Body of pancreas (tissue), 4 donors: ENCODE data around the gene OSBPL5. TPM values are rescaled to one million over a fixed set of nuclear protein-coding genes. Genes with fewer than 3 reads are reported as not detected.

Experiments used
- ATAC-seq: fragments of 150-250 bp; one replicate; pipeline ENCODE4 v1.9.1; 2016
- DNase-seq, 4 donors: peaks; one replicate each; pipeline ENCODE4 v3.0.0-alpha.2; 2019
- H3K27ac ChIP-seq, 4 donors: fragments of 200-600 bp; sonication (generic); 1 replicate in 3 of 4; 2 replicates in 1 of 4; pipeline versions ENCODE4 v1.5.1 to v1.6.1; 2016 to 2019; ENCODE audit warnings: mild to moderate bottlenecking in 1 of 4, mixed read lengths in 1 of 4, moderate library complexity in 1 of 4
- H3K27me3 ChIP-seq, 2 donors: fragments of 200-600 bp; sonication (generic); one replicate each; pipeline ENCODE4 v1.6.0; 2016; ENCODE audit warnings: mild to moderate bottlenecking in 1 of 2
- H3K36me3 ChIP-seq, 2 donors: fragments of 200-600 bp; sonication (generic); replicated peaks in 1 of 2; 2 replicates each; pipeline ENCODE4 v1.5.1; 2016; ENCODE audit warnings: low read depth in 2 of 2; ENCODE audit not compliant: insufficient read depth in 1 of 2
- H3K4me1 ChIP-seq: fragments of 200-600 bp; sonication (generic); one replicate; pipeline ENCODE4 v1.6.0; 2016
- H3K4me3 ChIP-seq, 2 donors: fragments of 200-600 bp; sonication (generic); 1 replicate in 1 of 2; 2 replicates in 1 of 2; pipeline ENCODE4 v1.5.1; 2016 to 2019
- H3K9me3 ChIP-seq, 3 donors: fragments of 200-600 bp; sonication (generic); 1 replicate in 2 of 3; 2 replicates in 1 of 3; pipeline ENCODE4 v1.5.1; 2016
- POLR2A ChIP-seq, 3 donors: fragments of 450-650 bp; IDR thresholded peaks; one replicate each; pipeline ENCODE4 v1.6.1; 2016; ENCODE audit warnings: antibody characterized with exemption in 3 of 3, mild to moderate bottlenecking in 2 of 3
- WGBS, 2 donors: methylation state at CpG; one replicate each; pipeline ENCODE4 v1.1.5; 2017; 5-methylcytosine and 5-hydroxymethylcytosine counted together
- intact Hi-C: fragments of 100-400 bp; cut with DNase I; formaldehyde crosslinking; loops from one replicate; pipeline ENCODE4 v1.15.1; 2023
- total RNA-seq, 2 donors: library from RNA; depleted of rRNA; stranded (reverse); fragments of >200 nt; gene quantifications; one replicate each; pipeline ENCODE4 v1.1.0, GENCODE V29; 2016
- TF ChIP-seq, protein P1 (sequence below), 7 experiments: fragments of 450-650 bp in 4 of 7; fragments of 200-600 bp in 3 of 7; sonication (generic) in 3 of 7; IDR thresholded peaks; one replicate each; pipeline ENCODE4 v1.5.1; 2016 to 2019; ENCODE audit warnings: antibody characterized with exemption in 7 of 7

OSBPL5 gene
- total RNA-seq, 2 donors from 2014 or later = 22.3 to 62.0 TPM

GRCh38 chr11:3107608-3108182 is 57.4 kb downstream of the OSBPL5 start:
- no peaks in the 10 kb centered on the region for H3K27me3 ChIP-seq
- H3K27ac ChIP-seq = no peak overlapping the region
- intact Hi-C loops = no loop called here
- TF ChIP-seq, protein P1, sequence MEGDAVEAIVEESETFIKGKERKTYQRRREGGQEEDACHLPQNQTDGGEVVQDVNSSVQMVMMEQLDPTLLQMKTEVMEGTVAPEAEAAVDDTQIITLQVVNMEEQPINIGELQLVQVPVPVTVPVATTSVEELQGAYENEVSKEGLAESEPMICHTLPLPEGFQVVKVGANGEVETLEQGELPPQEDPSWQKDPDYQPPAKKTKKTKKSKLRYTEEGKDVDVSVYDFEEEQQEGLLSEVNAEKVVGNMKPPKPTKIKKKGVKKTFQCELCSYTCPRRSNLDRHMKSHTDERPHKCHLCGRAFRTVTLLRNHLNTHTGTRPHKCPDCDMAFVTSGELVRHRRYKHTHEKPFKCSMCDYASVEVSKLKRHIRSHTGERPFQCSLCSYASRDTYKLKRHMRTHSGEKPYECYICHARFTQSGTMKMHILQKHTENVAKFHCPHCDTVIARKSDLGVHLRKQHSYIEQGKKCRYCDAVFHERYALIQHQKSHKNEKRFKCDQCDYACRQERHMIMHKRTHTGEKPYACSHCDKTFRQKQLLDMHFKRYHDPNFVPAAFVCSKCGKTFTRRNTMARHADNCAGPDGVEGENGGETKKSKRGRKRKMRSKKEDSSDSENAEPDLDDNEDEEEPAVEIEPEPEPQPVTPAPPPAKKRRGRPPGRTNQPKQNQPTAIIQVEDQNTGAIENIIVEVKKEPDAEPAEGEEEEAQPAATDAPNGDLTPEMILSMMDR (IDR thresholded peaks at IDR 0.05) = no peak
- no peak for TF ChIP-seq POLR2A (IDR thresholded peaks at IDR 0.05)
- ATAC-seq = no peak
- no peaks in the 10 kb centered on the region for H3K36me3 ChIP-seq
- no peaks in the 10 kb centered on the region for H3K9me3 ChIP-seq
- DNase-seq = peak in 1 of 4 donors; percentile 9
- WGBS, 2 donors = 92% methylated on average over 14 to 18 of the region's 21 CpGs
- H3K4me3 ChIP-seq = no peak overlapping the region
- no peaks in the 10 kb centered on the region for H3K4me1 ChIP-seq

- H3K36me3 ChIP-seq = no peaks in the 10 kb centered on the region
These were observed 58.2 kb downstream of the OSBPL5 start for GRCh38 chr11:3106736-3107524.

DNA sequence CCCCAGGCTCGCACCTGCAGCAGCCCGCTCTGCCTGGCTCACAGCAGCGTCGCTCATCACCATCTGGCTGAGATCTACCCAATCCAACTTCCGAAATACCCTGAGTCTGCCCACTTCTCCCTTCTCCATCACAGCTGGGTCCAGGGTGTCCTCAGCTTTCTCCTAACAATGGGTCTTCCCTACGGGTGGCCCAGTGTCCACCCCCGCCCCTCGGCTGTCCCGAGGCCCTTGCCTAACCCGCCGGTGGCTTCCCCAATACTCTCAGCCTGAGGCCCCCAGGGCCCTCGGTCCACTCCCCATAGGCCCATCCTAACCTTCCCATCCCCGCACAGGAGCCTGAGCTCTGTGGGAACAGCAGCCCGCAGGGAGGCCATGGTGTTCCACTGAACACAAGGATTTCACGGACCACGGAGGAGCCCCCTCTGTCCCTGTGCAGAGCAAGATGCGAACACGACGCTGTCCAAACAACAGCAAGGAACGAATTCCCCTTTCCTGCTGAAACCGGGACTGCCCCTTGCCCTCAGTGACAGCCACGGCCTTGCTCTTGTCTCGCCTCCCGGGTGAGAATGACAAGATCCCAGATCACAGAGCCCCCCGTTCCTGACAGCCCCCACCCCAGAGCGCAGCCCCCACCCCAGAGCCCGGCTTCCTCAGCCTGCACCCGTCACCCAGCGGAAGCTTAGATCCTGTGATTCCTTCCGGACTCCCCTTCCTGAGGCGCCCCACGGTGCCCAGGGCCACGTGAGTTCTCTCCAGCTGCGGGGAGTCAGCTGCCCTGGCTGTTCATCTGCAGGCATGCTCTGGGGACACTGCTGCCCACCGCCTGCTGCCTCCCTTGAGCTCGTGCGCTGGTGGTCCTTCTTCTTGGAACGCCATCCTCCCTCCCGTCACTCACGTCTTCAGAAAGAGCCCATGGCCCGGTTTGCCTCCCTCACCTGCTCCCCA is 59.0 kb downstream of the OSBPL5 start:
- WGBS, 2 donors = 91 to 96% methylated on average over 34 to 41 of the region's 41 CpGs
- no peak overlapping the region for H3K4me3 ChIP-seq
- H3K9me3 ChIP-seq = no peaks in the 10 kb centered on the region
- H3K27me3 ChIP-seq = no peaks in the 10 kb centered on the region
- intact Hi-C loops = no loop called here
- no peak overlapping the region for H3K27ac ChIP-seq
- ATAC-seq = no peak
- no peak for TF ChIP-seq POLR2A (IDR thresholded peaks at IDR 0.05)
- TF ChIP-seq, protein P1 (IDR thresholded peaks at IDR 0.05) = no peak
- no peaks in the 10 kb centered on the region for H3K36me3 ChIP-seq
- no peaks in the 10 kb centered on the region for H3K4me1 ChIP-seq
- no peak for DNase-seq

More at GRCh38 chr11:3106736-3107524, 58.2 kb downstream of the OSBPL5 start:
- no peaks in the 10 kb centered on the region for H3K4me1 ChIP-seq
- TF ChIP-seq, protein P1 (IDR thresholded peaks at IDR 0.05) = no peak
- no peak for TF ChIP-seq POLR2A (IDR thresholded peaks at IDR 0.05)
- H3K9me3 ChIP-seq = no peaks in the 10 kb centered on the region
- H3K4me3 ChIP-seq = no peak overlapping the region
- peak in 1 of 4 donors; percentile 9 for DNase-seq
- 88 to 91% methylated on average over 19 to 20 of the region's 21 CpGs for WGBS, 2 donors
- intact Hi-C loops = no loop called here
- H3K27ac ChIP-seq = no peak overlapping the region
- no peak for ATAC-seq
- H3K27me3 ChIP-seq = no peaks in the 10 kb centered on the region

DNA sequence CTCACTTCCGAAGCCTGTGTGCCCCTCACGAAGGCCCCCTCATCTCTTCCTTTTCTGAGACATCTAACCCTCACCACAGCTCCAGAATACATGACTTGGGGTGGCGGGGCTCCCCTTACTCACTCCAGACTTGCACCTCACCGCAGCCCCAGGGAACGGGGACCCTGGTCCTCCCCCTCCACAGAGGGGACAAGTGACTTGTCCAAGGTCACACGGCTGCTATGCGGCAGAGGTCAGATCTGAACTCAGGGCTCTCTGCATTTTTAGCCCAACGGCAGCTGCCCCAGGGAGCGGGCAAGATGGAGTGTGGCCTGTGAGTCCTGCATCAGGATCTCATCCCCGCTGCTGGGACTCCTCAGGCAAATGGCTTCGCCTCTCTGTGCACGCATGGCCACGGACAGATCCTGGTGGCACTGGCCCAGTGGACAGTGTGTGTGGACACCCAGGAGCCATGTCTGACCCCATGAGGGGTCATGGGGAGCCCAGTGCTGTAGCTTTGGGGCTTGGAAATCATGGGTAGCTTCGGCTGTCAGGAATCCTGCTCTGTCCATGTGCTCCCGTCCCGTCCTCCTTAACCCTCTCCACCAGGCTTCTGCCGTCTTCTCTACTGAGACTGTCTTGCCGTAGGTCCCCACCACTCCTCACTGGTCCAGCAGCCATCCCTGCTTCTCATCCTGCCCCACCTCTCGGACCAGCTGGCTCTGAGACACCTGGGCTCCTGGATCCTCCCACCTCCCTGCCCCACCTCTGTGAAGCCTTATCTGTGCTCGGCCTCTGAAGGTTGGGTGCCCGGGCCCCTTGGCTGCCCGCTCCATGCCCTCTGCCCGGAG is 59.9 kb downstream of the OSBPL5 start:
- Histone ChIP-seq H3K36me3 (no peaks in the 10 kb centered on the region), H3K27ac (no peak overlapping the region), H3K4me3 (no peak overlapping the region), H3K27me3 (no peaks in the 10 kb centered on the region), H3K4me1 (no peaks in the 10 kb centered on the region), H3K9me3 (no peaks in the 10 kb centered on the region)
- intact Hi-C loops = no loop called here
- DNase-seq = peak in 1 of 4 donors; percentile 2
- no peak for ATAC-seq
- 90 to 94% methylated on average over 17 to 23 of the region's 23 CpGs for WGBS, 2 donors
- TF ChIP-seq POLR2A (IDR thresholded peaks at IDR 0.05) = no peak
- TF ChIP-seq, protein P1 (IDR thresholded peaks at IDR 0.05) = no peak
